Activated gamma-delta T cell (primary cell): ENCODE data around the gene NLRP1.

ENCODE experiments used
- DNase-seq: peaks from one replicate; lab custom pipeline; 2025; lab: John Stamatoyannopoulos, UW

Gene NLRP1

GRCh38 chr17:5557485-5557884 lies 26.8 kb downstream of the NLRP1 start:
- DNase-seq: no peak

DNA sequence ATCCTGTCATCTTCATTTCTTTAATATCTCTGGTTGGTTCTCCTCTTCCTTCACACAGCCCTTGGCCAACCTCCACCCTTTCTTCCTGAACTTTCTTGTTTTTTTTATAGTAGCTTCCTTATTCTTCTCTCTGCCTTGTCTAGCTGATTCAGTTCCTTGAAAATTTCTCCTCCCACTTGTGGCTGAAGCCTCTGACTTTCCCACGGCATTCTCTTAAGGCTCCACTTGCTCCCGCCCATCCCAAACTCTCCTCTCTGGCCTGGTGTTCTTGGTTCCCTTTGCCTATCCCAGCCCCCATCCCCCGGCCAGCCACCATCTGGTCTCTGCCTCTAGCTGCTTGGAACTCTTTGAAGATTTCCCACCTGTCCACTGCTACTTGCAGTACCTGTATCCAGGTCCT lies 29.1 kb downstream of the NLRP1 start:
- no peak for DNase-seq

DNA sequence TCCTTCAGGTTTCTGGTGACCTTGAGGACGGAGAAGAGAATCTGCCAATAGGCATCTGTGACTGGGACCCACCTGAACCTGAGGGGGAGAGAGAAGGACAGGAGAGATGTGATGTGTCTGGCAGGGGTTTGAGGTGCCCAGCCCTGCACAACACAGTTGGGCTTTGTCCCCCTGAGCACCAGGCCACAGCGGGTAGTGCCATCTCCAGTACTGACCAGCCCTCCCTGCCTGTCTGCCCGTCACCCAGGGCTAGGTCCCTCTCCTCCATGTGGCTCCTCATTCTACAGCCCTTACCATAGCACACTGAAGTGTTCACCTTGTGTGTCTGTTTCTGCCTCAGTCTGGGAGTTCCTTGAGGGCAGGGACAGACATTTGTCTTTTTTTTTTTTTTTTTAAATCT lies 30.8 kb downstream of the NLRP1 start:
- DNase-seq: no peak

GRCh38 chr17:5552841-5553240 lies 31.5 kb downstream of the NLRP1 start:
- DNase-seq: no peak

DNA sequence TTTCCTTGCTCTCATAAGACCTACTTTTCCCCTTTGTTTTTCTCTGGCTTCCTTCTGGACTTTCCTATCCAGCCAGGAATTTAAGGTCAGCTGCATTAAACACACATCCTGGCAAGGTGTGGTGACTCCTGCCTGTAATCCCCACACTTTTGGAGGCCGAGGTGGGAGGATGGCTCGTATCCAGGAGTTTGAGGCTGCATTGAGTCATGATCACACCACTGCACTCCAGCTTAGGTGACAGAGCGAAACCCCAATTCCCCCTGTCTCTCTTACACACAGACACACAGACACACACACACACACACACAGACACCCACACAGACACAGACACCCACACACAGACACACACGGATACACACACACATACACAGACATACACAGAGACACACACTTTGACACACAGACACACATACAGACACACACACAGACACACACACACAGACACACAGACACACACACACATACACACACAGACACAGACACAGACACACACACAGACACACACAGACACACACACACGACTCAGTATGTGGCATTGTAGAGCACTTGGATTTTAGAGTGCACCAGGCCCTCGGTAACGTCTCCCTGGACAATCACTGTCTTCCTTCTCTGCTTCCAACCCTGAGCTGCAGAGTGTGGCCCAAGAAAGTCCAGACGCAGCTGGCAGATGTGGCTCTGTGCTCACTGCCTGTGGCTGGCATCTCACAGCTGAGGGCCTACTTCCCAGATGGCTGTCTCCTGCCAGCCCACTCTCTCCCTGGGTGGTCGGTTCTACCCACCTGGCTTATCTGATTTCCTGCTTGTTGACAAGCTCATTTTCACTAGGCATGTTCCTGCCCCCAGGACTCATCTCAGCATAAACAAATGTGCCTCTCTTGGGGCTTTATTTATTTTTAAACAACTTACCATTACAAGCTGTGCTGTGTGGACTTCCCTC lies 39.0 kb downstream of the NLRP1 start:
- DNase-seq: no peak

DNA sequence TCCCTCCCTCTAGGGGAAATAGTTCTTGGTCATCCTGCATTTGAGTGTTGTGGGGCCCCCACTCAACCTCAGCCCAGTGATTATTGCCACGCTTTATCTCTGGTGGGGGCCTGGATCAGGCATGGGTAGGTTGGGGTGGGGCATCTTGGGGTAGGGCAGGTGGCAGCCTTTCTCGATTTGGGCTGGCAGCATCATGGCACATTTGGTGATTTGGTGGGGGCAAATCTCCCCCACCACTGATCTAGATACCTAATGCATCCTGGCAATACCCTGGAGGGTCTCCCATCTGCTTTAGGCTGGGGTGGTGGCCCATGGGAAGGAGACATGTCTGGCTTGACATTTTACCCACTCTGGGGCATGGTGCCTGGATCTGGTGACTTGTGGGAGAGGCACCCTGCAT lies 40.2 kb downstream of the NLRP1 start:
- no peak for DNase-seq

- DNase-seq: no peak
Observed at GRCh38 chr17:5541610-5542202, 42.6 kb downstream of the NLRP1 start.

- no peak for DNase-seq
Observed at GRCh38 chr17:5540321-5540720, 44.0 kb downstream of the NLRP1 start.

DNA sequence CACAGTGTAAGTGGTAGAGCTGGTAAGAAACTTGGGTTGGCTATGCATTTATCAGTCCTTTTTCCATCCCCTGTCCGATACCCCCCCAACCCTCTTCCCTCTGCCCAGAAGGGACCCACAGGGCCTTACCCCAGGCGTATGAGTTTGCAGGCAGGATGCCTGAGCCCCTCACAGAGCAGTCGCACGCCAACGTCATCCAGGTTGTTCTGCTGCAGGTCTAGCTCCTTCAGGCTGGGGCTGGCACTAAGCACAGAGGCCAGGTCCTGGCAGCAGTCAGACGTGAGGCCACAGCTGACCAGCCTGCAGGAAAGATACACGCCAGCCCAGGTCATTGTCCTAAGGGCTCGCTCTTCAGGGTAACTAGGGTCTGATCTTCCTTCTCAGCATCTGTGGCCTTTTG lies 45.0 kb downstream of the NLRP1 start:
- no peak for DNase-seq

- DNase-seq: no peak
Observed at GRCh38 chr17:5536866-5537650, 47.3 kb downstream of the NLRP1 start.

DNA sequence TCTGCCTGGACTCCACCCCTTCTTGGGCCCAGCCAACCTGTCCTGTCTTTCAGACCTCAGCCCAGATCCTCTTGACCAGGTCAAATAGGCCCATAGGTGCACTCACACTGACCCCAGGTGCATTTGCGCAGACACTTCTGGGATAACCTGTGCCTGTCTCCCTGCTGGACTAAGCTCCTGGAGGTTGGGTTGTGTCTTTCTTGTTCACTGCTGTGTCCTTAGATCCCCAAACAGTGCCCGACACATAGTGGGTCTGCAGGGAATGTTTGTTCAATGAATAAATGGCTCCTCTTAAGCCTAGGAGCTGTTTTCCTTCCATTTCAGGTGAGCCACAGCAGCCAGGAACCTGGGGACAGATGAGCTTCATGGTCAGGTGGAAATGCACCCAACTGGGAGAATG lies 48.9 kb downstream of the NLRP1 start:
- no peak for DNase-seq

GRCh38 chr17:5533486-5534315 lies 50.6 kb downstream of the NLRP1 start:
- no peak for DNase-seq

DNA sequence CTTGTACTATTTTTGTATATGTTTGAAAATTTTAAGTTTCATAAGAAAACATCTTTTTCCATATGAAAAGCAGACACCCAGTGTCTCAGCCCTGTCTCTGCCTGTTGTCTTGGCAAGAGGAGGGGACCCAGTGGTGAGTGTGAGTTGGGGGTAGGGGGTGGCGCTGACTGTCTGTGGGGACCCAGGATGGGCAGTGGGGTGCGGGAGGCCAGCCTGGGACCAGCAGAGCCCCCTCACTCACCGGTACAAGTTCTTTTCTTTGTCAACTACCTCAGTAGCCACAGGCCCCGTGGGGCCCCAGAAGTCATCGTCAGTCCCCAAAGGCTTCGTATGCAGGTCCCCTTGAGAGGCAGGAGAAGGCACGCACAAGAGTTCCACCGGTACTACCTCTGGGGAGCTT lies 51.7 kb downstream of the NLRP1 start:
- DNase-seq: no peak

DNA sequence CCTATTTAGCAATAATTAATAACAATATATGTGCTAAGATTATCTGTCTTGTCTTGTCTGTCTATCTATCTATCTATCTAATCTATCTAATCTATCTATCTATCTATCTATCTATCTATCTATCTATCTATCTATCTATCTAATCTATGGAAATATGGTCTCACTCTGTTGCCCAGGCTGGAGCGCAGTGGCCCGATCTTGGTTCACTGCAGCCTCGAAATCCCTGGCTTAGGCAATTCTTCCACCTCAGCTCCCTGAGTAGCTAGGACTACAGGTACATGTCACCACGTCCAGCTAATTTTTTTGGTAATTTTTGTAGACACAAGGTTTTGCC lies 53.3 kb downstream of the NLRP1 start:
- DNase-seq: no peak

DNA sequence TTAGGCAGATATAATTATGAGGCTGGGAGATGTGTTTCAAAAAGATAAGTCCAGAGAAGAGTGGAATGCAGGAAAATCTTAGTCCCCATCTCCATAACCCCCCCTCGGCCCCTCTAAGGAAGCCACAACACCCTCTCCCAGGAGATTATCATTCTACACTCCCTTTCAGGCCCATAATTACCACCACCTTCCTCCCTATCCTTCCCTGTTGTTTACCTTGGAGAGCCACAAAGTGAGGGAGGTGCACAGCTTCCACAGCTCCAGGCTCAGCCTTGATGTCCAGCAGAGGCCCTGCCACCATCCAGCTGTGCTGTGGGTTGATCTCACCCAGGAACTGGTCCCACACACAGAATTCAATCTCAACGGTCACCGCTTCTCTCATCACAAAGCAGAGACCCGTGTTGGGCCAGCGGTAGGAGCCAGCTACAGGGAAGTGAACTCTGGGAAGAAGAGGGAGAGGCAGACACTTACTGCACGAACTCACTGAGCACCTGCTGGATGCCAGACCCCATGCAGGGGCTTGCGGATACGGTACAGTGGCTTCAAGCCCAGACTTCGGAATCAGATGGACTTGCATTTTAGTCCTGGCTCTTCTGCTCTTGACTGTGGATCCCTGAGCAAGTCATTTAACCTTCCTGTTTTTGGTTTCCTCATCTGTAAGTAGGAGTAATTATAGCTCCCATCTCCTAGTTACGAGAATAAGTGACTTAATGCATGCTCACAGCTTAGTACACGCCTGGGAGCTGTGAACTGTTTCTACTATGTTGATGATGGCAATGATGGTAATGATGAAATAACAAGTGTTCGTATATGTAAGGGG lies 53.8 kb downstream of the NLRP1 start:
- DNase-seq: no peak

- DNase-seq: no peak
Observed at GRCh38 chr17:5527601-5528250, 56.6 kb downstream of the NLRP1 start.

- DNase-seq: no peak
Observed at GRCh38 chr17:5526821-5527598, 57.3 kb downstream of the NLRP1 start.

GRCh38 chr17:5523249-5523648 lies 61.1 kb downstream of the NLRP1 start:
- DNase-seq: no peak

GRCh38 chr17:5522476-5522875 lies 61.8 kb downstream of the NLRP1 start:
- DNase-seq: no peak
